Activated CD8-positive, alpha-beta memory T cell treated with anti-CD3 and anti-CD28 coated beads, Interleukin-2, amount 10 ng/mL, durations not matched to agents 7 days and 5 days (primary cell): ENCODE measurements around the gene TRABD. TPM values are rescaled to one million over a fixed set of nuclear protein-coding genes. Genes with fewer than 3 reads are reported as not detected.
A peak's percentile ranks its signal among the peaks of the same experiment; 100 is the strongest.

Experiments used
- ATAC-seq: fragments of 150-1000 bp; cut with Tn5 transposase; one replicate; pipeline ENCODE4 v1.10.0; 2021; ENCODE audit warnings: moderate library complexity
- CTCF ChIA-PET: fragments of 350-600 bp; sonication (Branson Sonifier 250); formaldehyde crosslinking; loops from one replicate; lab custom pipeline; 2021; ENCODE audit warnings: antibody characterized with exemption; lab: Charles Lee
- DNase-seq: peaks from one replicate; pipeline ENCODE4 v3.0.0-alpha.2; 2020
- H3K27ac Mint-ChIP-seq: one replicate; pipeline ENCODE4 v1.8.0; 2021; ENCODE audit warnings: mild to moderate bottlenecking, mixed read lengths
- H3K27me3 Mint-ChIP-seq: one replicate; pipeline ENCODE4 v1.8.0; 2021; ENCODE audit warnings: mixed read lengths
- H3K36me3 Mint-ChIP-seq: one replicate; pipeline ENCODE4 v1.8.0; 2021; ENCODE audit warnings: mild to moderate bottlenecking, mixed read lengths
- H3K4me1 Mint-ChIP-seq: one replicate; pipeline ENCODE4 v1.8.0; 2021; ENCODE audit warnings: mixed read lengths
- H3K4me3 Mint-ChIP-seq: one replicate; pipeline ENCODE4 v1.8.0; 2021; ENCODE audit warnings: mild to moderate bottlenecking, moderate library complexity, mixed read lengths
- H3K9me3 Mint-ChIP-seq: one replicate; pipeline ENCODE4 v1.8.0; 2022; ENCODE audit warnings: low read depth, mixed read lengths
- total RNA-seq, 2 experiments: library from RNA; stranded (reverse); gene quantifications; one replicate each; pipeline ENCODE4 v1.2.3, GENCODE V29; 2021

TRABD gene
- total RNA-seq, 2 experiments from 2014 or later: 141 to 177 TPM

- H3K4me1 Mint-ChIP-seq: peaks cover 52% of the 10 kb centered on the region
- CTCF ChIA-PET: interaction anchor here (0.7 to 3.4 kb wide), 14 partner anchors 8 to 431 kb away, joined by 3 to 16 read pairs (median 4); no protein-coding TSS in a partner anchor
- peaks cover 22% of the 10 kb centered on the region for H3K36me3 Mint-ChIP-seq
Measured at GRCh38 chr22:50190182-50190940, 4.6 kb downstream of the TRABD start.

GRCh38 chr22:50190941-50191741 lies 5.4 kb downstream of the TRABD start:
- peak overlapping the region; percentile 88 for H3K4me3 Mint-ChIP-seq
- CTCF ChIA-PET: interaction anchor here (0.6 to 3.4 kb wide), 14 partner anchors 9 to 430 kb away, joined by 3 to 16 read pairs (median 4); no protein-coding TSS in a partner anchor
- peak overlapping the region; percentile 95 for H3K27ac Mint-ChIP-seq
- ATAC-seq (peak; percentile 58), DNase-seq (peak; percentile 90)
- peaks cover 50% of the 10 kb centered on the region for H3K4me1 Mint-ChIP-seq
- peaks cover 22% of the 10 kb centered on the region for H3K36me3 Mint-ChIP-seq
- H3K27me3 Mint-ChIP-seq: no peaks in the 10 kb centered on the region
- no peaks in the 10 kb centered on the region for H3K9me3 Mint-ChIP-seq

More at GRCh38 chr22:50190182-50190940, 4.6 kb downstream of the TRABD start:
- ATAC-seq (peak; percentile 57), DNase-seq (peak; percentile 88)
- H3K27me3 Mint-ChIP-seq: no peaks in the 10 kb centered on the region
- peak overlapping the region; percentile 95 for H3K27ac Mint-ChIP-seq
- H3K9me3 Mint-ChIP-seq: no peaks in the 10 kb centered on the region
- H3K4me3 Mint-ChIP-seq: peak overlapping the region; percentile 88

- peaks cover 17% of the 10 kb centered on the region for H3K36me3 Mint-ChIP-seq
- H3K4me1 Mint-ChIP-seq: peaks cover 43% of the 10 kb centered on the region
- no peaks in the 10 kb centered on the region for H3K9me3 Mint-ChIP-seq
- CTCF ChIA-PET: interaction anchor here (0.8 to 3.4 kb wide), 2 partner anchors 9 to 20 kb away, joined by 3 to 15 read pairs; no protein-coding TSS in a partner anchor
- DNase-seq: peak; percentile 64
- H3K27ac Mint-ChIP-seq: peak overlapping the region; percentile 95
- H3K27me3 Mint-ChIP-seq: no peaks in the 10 kb centered on the region
- ATAC-seq: no peak
- H3K4me3 Mint-ChIP-seq: peak overlapping the region; percentile 88
Measured at GRCh38 chr22:50192436-50193204, 6.9 kb downstream of the TRABD start.

GRCh38 chr22:50193621-50194020 lies 7.9 kb downstream of the TRABD start:
- Mint-ChIP-seq H3K36me3 (peaks cover 21% of the 10 kb centered on the region), H3K4me3 (no peak overlapping the region), H3K27me3 (no peaks in the 10 kb centered on the region), H3K27ac (no peak overlapping the region), H3K4me1 (peaks cover 37% of the 10 kb centered on the region), H3K9me3 (no peaks in the 10 kb centered on the region)
- ATAC-seq (no peak), DNase-seq (no peak)
- CTCF ChIA-PET: no interaction called here

- Mint-ChIP-seq H3K4me3 (no peak overlapping the region), H3K27me3 (no peaks in the 10 kb centered on the region), H3K9me3 (no peaks in the 10 kb centered on the region), H3K4me1 (peaks cover 31% of the 10 kb centered on the region), H3K36me3 (peaks cover 21% of the 10 kb centered on the region), H3K27ac (no peak overlapping the region)
- CTCF ChIA-PET: interaction anchor here (1.5 kb wide), 1 partner anchor 46 kb away, joined by 4 read pairs; no protein-coding TSS in a partner anchor
- ATAC-seq (no peak), DNase-seq (no peak)
Measured at GRCh38 chr22:50194037-50194805, 8.5 kb downstream of the TRABD start.

GRCh38 chr22:50196256-50196655 lies 10.5 kb downstream of the TRABD start:
- Mint-ChIP-seq H3K36me3 (peaks cover 19% of the 10 kb centered on the region), H3K4me3 (no peak overlapping the region), H3K4me1 (peaks cover 25% of the 10 kb centered on the region), H3K27ac (no peak overlapping the region), H3K27me3 (no peaks in the 10 kb centered on the region), H3K9me3 (no peaks in the 10 kb centered on the region)
- ATAC-seq (no peak), DNase-seq (no peak)
- CTCF ChIA-PET: interaction anchor here (1.2 kb wide), 1 partner anchor 48 kb away, joined by 3 read pairs; the partner anchor contains the start of gene TUBGCP6

GRCh38 chr22:50197000-50197800 lies 11.5 kb downstream of the TRABD start:
- no peak for DNase-seq
- H3K36me3 Mint-ChIP-seq: peaks cover 11% of the 10 kb centered on the region
- ATAC-seq: no peak
- no peak overlapping the region for H3K27ac Mint-ChIP-seq
- peaks cover 20% of the 10 kb centered on the region for H3K4me1 Mint-ChIP-seq
- CTCF ChIA-PET: no interaction called here
- no peaks in the 10 kb centered on the region for H3K27me3 Mint-ChIP-seq
- no peaks in the 10 kb centered on the region for H3K9me3 Mint-ChIP-seq
- H3K4me3 Mint-ChIP-seq: no peak overlapping the region

GRCh38 chr22:50197856-50198623 lies 12.3 kb downstream of the TRABD start:
- CTCF ChIA-PET: no interaction called here
- no peak for DNase-seq
- no peaks in the 10 kb centered on the region for H3K27me3 Mint-ChIP-seq
- H3K4me3 Mint-ChIP-seq: no peak overlapping the region
- ATAC-seq: no peak
- H3K4me1 Mint-ChIP-seq: peaks cover 17% of the 10 kb centered on the region
- no peaks in the 10 kb centered on the region for H3K9me3 Mint-ChIP-seq
- H3K27ac Mint-ChIP-seq: no peak overlapping the region
- peaks cover 7% of the 10 kb centered on the region for H3K36me3 Mint-ChIP-seq

- DNase-seq (no peak), ATAC-seq (no peak)
- H3K4me1 Mint-ChIP-seq: peaks cover 19% of the 10 kb centered on the region
- H3K27ac Mint-ChIP-seq: no peak overlapping the region
- CTCF ChIA-PET: no interaction called here
- H3K9me3 Mint-ChIP-seq: no peaks in the 10 kb centered on the region
- H3K36me3 Mint-ChIP-seq: peaks cover 13% of the 10 kb centered on the region
- H3K27me3 Mint-ChIP-seq: no peaks in the 10 kb centered on the region
- no peak overlapping the region for H3K4me3 Mint-ChIP-seq
Measured at GRCh38 chr22:50198624-50199017, 12.9 kb downstream of the TRABD start.

- Mint-ChIP-seq H3K27ac (peak overlapping the region; percentile 38), H3K9me3 (no peaks in the 10 kb centered on the region), H3K4me1 (peaks cover 21% of the 10 kb centered on the region), H3K27me3 (no peaks in the 10 kb centered on the region), H3K36me3 (peaks cover 17% of the 10 kb centered on the region), H3K4me3 (peak overlapping the region; percentile 52)
- CTCF ChIA-PET: no interaction called here
- ATAC-seq (no peak), DNase-seq (no peak)
Measured at GRCh38 chr22:50199251-50199721, 13.6 kb downstream of the TRABD start.

- H3K27me3 Mint-ChIP-seq: no peaks in the 10 kb centered on the region
Measured at GRCh38 chr22:50199829-50200460, 14.2 kb downstream of the TRABD start.

More at GRCh38 chr22:50199829-50200460, 14.2 kb downstream of the TRABD start:
- Mint-ChIP-seq H3K4me1 (peaks cover 26% of the 10 kb centered on the region), H3K36me3 (peaks cover 19% of the 10 kb centered on the region), H3K27ac (peak overlapping the region; percentile 52), H3K9me3 (no peaks in the 10 kb centered on the region), H3K4me3 (peak overlapping the region; percentile 52)
- CTCF ChIA-PET: no interaction called here
- DNase-seq: no peak
- ATAC-seq: peak; percentile 5
